Kasumi-1 (cell line): Measurements from ENCODE around the gene EREG.

ENCODE experiments used
- DNase-seq, 2 experiments: peaks; one replicate each; lab custom pipeline; 2025; lab: John Stamatoyannopoulos, UW

The EREG gene

DNA sequence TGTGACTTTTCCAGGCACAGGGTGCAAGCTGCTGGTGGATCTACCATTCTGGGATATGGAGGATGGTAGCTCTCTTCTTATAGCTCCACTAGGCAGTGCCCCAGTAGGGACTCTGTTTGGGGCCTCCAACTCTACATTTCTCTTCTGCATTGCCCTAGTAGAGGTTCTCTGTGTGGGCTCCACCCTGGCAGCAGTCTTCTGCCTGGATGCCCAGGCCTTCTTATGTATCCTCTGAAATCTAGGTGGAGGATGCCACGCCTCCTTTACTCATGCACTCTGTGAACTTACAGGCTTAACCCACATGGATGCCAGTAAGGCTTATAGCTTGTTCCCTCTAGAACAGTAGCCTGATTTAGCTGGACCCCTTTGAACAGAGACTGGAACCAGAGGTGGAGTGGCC, 20.9 kb upstream of the EREG start:
- no peak for DNase-seq

DNA sequence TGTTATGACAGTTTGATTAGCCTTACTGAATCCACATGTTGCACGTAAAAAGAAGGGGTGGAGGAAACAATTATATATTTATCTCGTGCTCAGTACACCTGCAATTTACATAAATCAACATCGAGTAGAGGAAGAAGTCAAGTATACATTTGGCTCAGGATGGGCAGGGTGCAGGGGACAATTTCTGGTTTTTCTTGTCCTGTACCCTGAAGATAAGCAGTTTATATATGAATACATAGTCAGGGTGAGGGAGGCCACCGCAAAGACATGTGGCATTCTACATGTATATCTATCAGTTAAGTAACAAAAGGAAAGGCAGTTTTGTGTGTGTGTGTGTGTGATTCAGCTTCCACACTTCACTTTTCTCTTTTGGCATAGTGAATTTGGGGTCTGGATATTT, 11.1 kb upstream of the EREG start:
- no peak for DNase-seq

DNA sequence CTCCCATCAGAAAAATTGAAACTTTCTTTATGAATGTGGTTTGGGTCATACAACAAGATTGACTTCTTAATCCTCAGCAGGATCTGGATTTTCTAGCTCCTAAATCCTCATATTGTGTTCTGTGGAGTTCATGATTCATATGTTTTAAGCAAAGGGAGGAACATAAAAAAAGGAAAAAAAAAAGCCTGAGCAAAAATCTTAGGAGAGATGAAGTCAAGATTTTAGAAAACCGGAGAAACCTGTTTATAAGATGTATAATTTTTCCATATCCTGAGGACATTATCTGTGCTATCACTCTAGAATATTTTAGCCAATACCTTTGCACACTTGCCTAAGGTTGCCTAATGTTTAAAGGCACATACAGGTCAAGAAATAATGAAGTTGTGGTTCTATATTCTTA, 7.0 kb upstream of the EREG start:
- no peak for DNase-seq

DNA sequence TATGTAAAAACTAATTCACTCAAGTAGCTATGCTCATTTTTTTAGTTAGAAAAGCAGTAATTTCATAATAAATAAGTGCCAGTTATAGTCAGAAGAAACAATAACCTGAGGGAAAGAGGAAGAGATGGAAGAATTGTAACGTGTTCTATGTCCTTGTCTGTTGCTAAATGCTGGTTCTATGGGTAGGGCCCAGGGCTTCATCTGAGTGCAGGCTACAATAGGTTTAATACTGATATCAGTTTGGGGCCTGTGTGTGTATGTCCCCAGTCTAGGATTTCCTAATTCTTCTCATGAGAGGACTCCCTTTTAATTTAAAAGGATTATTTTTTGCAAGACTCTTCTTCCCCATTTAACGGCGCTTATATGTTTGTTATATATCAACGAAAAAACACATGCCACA, 3.3 kb upstream of the EREG start:
- DNase-seq = no peak

DNA sequence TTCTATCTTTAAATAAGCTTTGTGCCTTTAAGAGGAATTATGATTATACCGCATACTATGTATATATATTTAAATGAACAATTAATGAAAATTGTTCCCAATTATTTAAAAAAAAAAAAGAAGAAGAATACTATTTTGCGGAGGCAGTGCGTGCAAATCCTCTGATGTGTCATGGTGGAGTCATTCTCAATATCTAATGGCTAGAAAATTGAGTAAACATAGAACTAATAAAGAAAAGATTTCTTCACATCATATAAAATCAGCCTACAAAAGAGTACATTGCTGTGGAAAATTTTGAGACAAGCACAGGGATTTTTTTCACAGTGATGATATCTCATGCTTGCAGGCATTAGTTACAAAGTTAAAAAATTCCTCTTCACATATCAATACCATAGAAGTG, 2.6 kb upstream of the EREG start:
- DNase-seq = no peak

DNA sequence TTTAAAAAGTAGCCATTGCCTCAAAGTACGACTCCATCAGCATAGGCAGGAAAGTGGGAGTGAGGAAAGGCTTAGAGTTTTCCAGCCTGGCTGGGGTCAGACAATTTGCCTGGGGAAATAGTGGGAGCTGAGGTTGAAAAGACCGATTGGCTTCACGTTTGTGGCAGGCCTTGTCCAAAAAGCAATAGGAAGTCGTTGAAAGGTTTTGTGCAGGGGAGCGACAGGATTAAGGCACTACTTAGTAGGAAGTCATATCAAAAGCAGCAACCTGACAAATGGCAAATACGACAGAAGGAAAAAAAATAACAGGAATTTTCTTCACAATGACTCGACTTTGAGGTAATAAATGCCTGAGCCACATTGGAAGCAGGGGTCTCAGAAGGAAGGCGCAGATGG, 691 bp upstream of the EREG start:
- DNase-seq = no peak

DNA sequence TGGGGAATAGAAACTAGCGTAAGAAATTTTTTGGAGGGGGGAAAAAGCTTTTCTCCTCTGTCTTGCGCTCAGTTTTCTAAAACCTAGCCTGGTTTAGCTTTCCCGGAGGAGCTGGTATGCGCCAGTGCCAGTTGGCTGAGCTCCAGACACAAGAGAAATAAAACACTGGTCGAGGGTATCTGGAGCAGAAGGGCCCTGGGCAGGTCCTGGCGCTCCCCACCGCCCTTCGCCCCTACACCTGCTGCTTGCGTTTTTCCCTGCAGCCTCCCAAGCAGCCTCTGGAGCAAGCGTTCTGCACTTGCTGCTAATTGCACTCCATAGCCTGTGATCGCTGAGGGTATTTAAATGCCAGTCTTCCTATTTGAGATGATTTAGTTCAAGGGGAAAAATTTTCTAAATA, 816 bp downstream of the EREG start:
- DNase-seq = no peak

DNA sequence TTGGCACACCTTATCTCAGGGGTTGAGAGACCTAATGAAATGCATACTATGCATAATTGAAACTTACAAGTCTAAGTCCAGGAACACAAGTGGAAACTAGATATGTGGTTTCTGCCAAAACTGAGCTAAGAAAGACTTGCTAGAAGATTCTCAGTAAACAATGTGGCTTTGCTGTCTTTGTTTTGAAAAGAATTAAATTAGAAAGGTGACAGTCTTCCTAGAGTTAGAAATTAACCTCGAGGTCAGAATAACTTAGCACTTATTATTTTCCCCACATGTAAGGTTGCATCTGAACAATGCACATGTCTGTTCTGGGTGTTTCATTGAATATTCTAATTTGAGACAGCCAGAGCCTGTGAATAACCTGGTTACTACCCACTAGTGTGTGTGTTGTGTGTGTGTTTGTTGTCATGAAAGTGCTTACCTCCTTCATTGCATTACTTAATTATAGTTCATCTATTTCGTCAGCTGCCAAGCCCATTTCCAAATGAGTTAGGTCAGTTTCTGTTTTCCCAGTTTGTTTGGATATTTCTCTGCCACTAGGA, 1.5 kb downstream of the EREG start:
- no peak for DNase-seq

DNA sequence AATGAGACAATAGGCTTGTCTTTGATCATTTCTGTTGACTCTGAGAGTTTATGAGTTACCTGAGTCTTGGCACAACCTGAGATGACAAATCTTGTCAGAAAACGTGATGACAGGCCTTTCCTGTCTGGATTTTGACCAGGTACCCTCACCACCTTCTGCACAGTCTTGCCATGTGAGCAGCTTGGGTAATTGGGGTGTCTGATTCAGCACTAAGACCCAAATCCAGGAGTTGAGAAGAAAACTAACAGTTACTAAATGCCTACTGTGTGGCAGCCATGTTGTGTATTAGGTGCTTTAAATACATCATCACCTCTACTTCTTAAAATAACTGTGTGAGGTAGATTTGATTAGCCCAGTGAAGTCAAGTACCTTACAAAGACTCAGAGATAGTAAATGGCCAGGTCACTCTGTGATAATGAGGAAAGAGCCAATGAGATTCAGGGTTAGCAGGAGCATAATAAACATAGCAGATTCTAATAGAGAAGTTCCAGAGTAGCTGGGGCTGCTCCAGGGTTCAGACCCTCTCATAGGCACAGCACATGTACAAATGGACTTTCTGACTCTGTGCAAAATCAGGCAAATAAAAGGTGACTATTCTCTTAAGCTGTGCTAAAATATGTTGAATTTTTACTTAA, 2.8 kb downstream of the EREG start:
- DNase-seq = no peak

DNA sequence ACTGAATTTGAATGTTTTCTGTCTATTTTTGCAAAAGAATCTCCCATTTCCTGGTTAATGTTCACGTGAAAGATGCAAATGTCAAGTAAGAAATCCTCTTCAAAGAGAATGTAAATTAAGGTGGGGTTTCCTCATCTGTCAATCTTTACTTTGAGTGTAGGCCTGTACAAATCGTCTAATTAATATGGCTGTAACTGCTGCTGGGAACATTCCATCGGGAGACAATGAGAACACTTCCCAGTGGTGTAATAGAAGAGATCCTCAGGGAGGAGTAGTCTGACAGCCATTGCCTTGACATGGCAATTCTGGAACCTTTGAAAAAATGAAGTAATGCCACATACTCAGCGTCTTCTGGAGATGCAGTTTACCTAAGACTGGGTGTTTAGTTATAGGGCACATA, 3.7 kb downstream of the EREG start:
- DNase-seq = no peak

DNA sequence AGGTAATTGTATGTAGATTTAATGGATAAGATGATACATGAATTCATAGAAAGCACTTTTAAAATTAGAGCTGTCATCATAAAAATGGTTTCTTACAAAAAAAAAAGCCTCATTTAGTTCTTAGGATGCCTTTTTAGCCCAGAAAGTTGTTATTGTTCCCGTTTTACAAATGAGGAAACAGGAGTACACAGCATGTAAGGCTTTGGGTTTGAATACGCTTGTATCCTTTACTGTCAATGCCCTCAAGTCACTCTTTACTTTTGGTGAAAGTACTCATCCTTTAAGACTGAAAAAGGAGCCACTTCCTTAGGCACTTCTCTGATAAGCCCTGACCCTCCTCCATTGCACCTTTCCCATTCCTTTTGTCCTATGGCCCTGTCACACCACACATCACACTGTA, 4.9 kb downstream of the EREG start:
- DNase-seq = no peak

DNA sequence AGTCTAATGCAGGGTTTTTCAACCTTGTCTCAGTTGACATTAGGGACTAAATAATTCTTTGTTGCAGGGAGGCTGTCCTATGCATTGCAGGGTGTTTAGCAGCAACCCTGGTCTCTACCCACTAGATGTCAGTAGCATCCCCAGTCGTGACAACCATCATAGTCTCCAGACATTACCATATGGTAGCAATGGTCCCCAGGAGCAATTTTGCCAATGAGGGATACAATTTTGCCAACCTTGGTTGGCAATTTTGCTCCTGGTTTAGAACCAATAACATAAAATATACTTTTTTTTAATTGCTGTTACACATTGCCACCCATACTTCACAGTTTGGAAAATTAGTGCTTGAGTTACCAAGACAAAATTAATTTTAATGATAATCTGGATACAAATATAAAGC, 6.0 kb downstream of the EREG start:
- peak; percentile 71 to 76 for DNase-seq

DNA sequence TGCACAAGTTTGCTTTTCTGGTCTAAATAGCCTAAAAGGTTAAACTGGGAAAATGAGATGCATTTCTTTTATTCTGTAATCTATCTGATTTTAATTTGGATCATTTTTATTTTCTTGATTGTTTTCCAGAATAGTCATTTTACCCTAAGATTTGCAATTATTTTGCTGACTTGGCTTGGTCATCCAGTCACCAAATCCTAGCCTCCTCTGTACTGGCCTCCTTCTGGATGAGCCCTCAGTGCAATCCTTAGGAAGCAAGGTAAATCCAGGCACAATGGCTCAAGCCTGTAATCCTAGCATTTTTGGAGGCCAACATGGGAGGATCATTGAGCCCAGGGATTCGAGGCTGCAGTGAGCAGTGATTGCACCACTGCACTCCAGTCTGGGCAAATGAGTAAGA, 9.2 kb downstream of the EREG start:
- DNase-seq = no peak

DNA sequence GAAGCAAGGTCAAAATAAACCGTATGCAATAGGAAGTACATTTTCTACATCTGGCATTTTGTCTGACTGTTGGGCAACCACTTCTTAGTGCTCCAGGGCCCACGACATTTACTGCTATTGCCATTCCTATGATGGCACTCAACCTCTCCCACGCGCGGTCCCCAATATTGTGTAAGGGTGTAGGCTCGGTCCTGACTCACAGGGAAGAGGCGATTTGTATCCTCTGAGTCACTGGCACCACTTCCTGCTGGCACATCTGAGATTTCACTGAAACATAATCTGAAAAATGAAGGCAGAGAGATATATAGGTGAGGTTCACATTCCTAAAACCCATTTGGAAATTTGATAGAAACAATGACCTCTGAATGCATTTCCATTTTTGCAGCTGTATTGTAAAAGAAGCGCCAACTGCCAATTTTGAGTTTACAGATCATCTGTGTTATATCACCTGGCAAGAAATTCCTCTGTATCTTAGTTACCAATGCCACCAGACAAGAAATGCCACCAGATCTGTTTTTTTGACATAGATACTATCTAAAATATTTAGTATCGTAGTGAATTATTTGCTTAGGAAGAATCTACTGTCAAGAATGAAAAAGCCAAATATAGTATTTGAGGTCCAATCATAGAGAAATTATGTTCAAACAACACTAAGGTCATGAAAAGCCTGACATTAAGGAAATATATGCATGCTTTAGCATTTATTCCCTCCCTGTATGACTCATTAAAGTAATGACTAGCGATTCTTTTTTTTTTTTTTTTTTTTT, 9.8 kb downstream of the EREG start:
- DNase-seq = no peak

DNA sequence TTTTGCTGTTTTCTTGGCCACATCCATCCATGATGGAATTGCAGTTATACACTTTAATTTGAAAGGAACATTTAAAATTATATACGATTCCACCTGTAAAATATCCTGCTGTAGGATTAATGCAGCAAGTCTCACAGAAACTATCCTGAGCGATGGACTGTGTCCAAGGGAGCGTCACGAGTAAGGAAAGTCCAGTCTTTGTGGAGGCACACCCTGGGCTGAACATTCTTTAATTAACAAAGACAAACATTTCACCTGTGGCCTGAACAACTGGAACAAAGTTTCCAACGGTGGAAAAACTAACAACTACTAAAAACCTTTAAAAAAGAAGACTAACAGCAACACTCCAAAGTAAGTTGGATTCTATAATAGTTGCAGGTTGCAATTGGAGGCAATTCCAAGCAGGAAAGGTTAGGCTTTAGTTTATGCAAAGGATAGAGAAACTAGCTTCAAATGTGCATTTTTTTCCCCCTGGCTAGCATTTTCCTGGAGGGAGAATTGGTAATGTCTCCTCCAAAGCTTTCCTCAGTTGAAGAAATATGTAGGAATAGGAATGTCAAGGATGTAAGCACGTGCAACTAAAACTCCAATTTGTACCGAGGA, 11.0 kb downstream of the EREG start:
- DNase-seq = no peak

DNA sequence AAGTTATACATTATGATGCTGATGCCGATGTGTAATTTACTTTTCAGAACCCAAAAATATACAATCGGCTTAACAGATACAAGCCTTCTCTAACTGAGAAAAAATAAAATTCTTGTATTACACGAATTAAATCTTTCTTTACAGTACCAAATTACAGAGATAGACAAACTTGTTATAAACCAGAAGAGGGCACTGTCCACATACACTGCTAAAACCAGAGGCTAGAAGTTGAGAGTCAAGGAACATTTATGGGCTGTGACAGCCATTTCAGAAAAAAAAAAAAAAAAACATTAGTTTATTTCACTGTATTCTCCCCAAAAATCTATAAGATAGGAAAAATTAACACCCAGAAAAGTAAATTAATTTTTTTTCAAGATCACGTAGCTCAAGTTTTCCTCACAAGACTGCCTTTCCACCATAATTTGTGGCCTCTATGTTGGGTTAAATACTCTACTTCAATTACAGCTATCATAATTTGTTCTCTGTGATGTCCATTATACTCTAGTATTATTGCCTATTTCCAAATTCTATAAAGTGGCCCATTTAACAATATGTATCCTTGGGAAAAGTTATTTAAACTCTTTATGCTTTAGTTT, 12.0 kb downstream of the EREG start:
- DNase-seq = peak; percentile 69 to 88

DNA sequence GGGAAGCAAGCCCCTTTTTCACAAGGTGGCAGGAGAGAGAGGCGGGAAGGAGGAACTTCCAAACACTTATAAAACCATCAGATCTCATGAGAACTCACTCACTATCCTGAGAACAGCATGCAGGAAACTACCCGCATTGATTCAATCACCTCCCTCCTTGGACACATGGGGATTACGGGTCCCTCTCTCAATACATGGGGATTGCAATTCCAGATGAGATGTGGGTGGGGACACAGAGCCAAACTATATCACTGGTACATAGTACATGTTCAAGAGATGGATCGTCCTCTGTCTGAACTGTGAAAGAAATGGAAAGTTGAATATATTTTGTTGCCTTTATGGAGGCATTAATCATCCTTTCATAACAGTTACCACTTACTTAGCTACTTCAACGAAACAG, 12.8 kb downstream of the EREG start:
- DNase-seq = no peak

DNA sequence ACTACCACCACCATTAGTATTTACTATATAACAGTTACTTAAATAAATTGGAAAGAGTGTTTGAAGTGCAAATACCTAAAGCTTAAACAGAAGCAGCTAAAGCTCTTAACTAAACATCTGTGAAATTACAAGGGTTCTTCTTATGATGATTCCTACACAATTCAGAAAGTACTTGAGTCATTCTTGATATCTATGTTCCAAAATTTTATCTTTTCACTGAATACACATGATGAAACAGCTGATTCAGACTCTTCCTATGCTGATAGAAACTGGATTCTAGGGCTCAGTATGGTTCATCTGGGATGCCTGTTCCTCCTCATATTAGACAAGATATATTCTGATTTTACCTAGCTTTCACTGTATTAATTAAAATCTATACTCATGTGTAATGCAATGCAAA, 13.6 kb downstream of the EREG start:
- no peak for DNase-seq

DNA sequence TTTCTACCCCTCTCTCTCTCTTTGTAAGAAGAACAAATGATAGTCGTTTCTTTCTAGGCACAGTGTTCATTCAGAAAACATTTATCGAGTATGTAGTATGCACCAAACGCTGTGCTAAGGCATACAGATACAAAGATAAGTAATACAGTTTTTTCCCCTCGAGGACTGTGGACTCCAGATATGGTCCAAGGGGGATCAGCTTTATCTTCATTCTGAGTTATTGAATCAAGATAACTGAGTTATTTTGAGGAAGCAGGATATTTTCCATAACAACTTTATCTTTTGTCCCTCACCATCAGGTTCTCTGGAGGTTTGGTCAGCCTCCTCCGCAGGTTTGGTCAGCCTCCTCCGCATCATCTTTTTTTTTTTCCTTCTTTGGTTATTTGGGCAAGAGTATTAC, 15.0 kb downstream of the EREG start:
- no peak for DNase-seq

DNA sequence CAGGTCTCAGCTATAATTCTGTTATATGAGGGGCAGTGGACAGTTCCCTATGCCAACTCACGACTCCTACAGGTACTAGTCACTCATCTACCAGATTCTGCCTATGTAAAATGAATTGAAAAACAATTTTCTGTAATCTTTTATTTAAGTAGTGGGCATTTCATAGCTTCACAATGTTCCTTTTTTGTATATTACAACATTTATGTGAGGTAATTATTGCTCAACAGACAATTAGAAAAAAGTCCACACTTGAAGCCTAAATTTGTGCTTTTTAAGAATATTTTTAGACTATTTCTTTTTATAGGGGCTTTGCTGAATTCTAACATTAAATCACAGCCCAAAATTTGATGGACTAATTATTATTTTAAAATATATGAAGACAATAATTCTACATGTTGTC, 20.4 kb downstream of the EREG start:
- DNase-seq = no peak

DNA sequence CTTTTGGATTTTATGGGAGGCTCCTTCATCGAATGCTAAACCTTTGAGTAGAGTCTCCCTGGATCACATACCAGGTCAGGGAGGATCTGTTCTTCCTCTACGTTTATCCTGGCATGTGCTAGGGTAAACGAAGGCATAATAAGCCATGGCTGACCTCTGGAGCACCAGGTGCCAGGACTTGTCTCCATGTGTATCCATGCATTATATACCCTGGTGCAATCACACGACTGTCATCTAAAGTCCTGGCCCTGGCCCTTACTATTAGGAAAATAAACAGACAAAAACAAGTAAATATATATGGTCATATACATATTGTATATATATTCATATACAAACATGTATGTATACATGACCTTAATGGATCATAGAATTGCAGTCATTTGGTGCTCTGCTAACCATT, 21.2 kb downstream of the EREG start:
- no peak for DNase-seq

DNA sequence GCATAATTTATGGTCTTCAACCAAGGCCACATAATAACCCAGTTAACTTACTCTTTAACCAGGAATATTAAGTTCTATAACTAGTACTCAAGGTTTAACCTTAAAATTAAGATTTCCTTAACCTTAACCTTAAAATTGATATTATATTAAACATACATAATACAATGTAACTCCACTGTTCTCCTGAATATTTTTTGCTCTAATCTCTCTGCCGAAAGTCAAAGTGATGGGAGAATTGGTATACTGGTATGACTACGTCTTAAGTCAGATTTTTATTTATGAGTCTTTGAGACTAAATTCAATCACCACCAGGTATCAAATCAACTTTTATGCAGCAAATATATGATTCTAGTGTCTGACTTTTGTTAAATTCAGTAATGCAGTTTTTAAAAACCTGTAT, 22.8 kb downstream of the EREG start:
- no peak for DNase-seq

DNA sequence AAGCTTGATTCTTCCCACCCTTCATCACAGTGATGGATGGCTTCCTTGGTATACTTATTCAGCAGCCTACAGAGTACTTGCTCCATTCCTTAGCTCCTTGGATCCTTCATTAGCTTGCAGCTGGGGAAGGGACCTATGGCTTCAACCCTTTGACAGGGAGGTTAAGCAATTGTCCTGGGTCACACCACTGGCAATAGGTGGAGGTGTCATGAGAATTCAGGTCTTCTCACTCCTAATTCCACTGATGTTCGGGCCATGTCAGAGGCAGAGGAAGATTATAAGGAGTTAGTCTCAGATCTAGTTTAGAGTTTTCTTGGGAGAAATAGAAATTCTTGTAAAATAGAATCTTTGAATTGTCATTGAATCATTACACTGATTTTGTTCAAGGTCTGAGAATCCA, 24.5 kb downstream of the EREG start:
- DNase-seq = no peak
